Epithelial cell of esophagus (primary cell): ENCODE results near the gene CEMIP.

ENCODE experiments used
- DNase-seq: peaks from one replicate; pipeline ENCODE4 v3.0.0; 2010; ENCODE audit warnings: low read depth
- H3K4me3 ChIP-seq: 2 replicates; pipeline ENCODE4 v1.5.1; 2011; ENCODE audit warnings: mild to moderate bottlenecking, low read length, control low read depth
- CTCF ChIP-seq: IDR thresholded peaks from 2 replicates; pipeline ENCODE4 v1.5.1; 2011; ENCODE audit warnings: low read depth, mild to moderate bottlenecking, low read length, control low read depth, inconsistent platforms; ENCODE audit not compliant: insufficient read depth; ENCODE audit errors: missing control alignments

The CEMIP gene

GRCh38 chr15:80890341-80891005 is 111.3 kb downstream of the CEMIP start:
- no peak for DNase-seq
- no peak overlapping the region for H3K4me3 ChIP-seq
- TF ChIP-seq CTCF: no peak

- TF ChIP-seq CTCF: no peak
- DNase-seq: no peak
- H3K4me3 ChIP-seq: no peak overlapping the region
Measured at GRCh38 chr15:80891006-80891405, 111.8 kb downstream of the CEMIP start.

GRCh38 chr15:80892414-80892813 is 113.2 kb downstream of the CEMIP start:
- no peak overlapping the region for H3K4me3 ChIP-seq
- DNase-seq: no peak
- no peak for TF ChIP-seq CTCF

GRCh38 chr15:80893777-80894176 is 114.6 kb downstream of the CEMIP start:
- TF ChIP-seq CTCF: no peak
- no peak for DNase-seq
- H3K4me3 ChIP-seq: no peak overlapping the region

- no peak for DNase-seq
- no peak overlapping the region for H3K4me3 ChIP-seq
- no peak for TF ChIP-seq CTCF
Measured at GRCh38 chr15:80895091-80895490, 115.9 kb downstream of the CEMIP start.

GRCh38 chr15:80895965-80896364 is 116.8 kb downstream of the CEMIP start:
- TF ChIP-seq CTCF: no peak
- DNase-seq: no peak
- H3K4me3 ChIP-seq: no peak overlapping the region

- no peak for DNase-seq
- TF ChIP-seq CTCF: no peak
- H3K4me3 ChIP-seq: no peak overlapping the region
Measured at GRCh38 chr15:80898040-80898439, 118.9 kb downstream of the CEMIP start.
